HG03565 (cell line): ENCODE data around the gene TTC39A.

Experiments used
- ATAC-seq: cut with Tn5 transposase; IDR thresholded peaks from one replicate; pipeline ENCODE4 v1.9.1; 2021; ENCODE audit warnings: mild to moderate bottlenecking, moderate library complexity; ENCODE audit not compliant: unreplicated experiment

Gene TTC39A

GRCh38 chr1:51330331-51331201 lies at the start of gene TTC39A:
Gene TTC39A, minus strand, starts transcription at chr1:51330562. Its CDS starts 85 bp downstream, at chr1:51330477.
- no peak for ATAC-seq

GRCh38 chr1:51378871-51379270 lies 48.5 kb upstream of the TTC39A start:
- no peak for ATAC-seq

- ATAC-seq = no peak
Observed at GRCh38 chr1:51373898-51374297, 43.5 kb upstream of the TTC39A start.

- no peak for ATAC-seq
Observed at GRCh38 chr1:51372561-51372960, 42.2 kb upstream of the TTC39A start.

GRCh38 chr1:51369171-51369570 lies 38.8 kb upstream of the TTC39A start:
- ATAC-seq = no peak

GRCh38 chr1:51365774-51366173 lies 35.4 kb upstream of the TTC39A start:
- no peak for ATAC-seq

- ATAC-seq = no peak
Observed at GRCh38 chr1:51359879-51360278, 29.5 kb upstream of the TTC39A start.

GRCh38 chr1:51355382-51355781 lies 25.0 kb upstream of the TTC39A start:
- ATAC-seq = no peak

- ATAC-seq = no peak
Observed at GRCh38 chr1:51354416-51354815, 24.1 kb upstream of the TTC39A start.

- no peak for ATAC-seq
Observed at GRCh38 chr1:51351907-51352306, 21.5 kb upstream of the TTC39A start.

GRCh38 chr1:51349862-51350261 lies 19.5 kb upstream of the TTC39A start:
- ATAC-seq = no peak

- no peak for ATAC-seq
Observed at GRCh38 chr1:51348147-51348527, 17.8 kb upstream of the TTC39A start.

- no peak for ATAC-seq
Observed at GRCh38 chr1:51347398-51348146, 17.2 kb upstream of the TTC39A start.

GRCh38 chr1:51346086-51346942 lies 16.0 kb upstream of the TTC39A start:
- ATAC-seq = no peak

- ATAC-seq = no peak
Observed at GRCh38 chr1:51345300-51345687, 14.9 kb upstream of the TTC39A start.

GRCh38 chr1:51344602-51345299 lies 14.4 kb upstream of the TTC39A start:
- no peak for ATAC-seq

- ATAC-seq = no peak
Observed at GRCh38 chr1:51344276-51344601, 13.9 kb upstream of the TTC39A start.

GRCh38 chr1:51343624-51344023 lies 13.3 kb upstream of the TTC39A start:
- no peak for ATAC-seq

- ATAC-seq = no peak
Observed at GRCh38 chr1:51342591-51343206, 12.3 kb upstream of the TTC39A start.

GRCh38 chr1:51341876-51342496 lies 11.6 kb upstream of the TTC39A start:
- peak; percentile 44 for ATAC-seq
